HepG2 (cell line): Measurements from ENCODE around the gene RNF183. TPM values are rescaled to one million over a fixed set of nuclear protein-coding genes. Genes with fewer than 3 reads are reported as not detected.

Experiments used
- ATAC-seq: fragments of 200-7000 bp; cut with Tn5 transposase; 3 replicates; pipeline ENCODE4 v1.9.1; 2020; ENCODE audit warnings: mild to moderate bottlenecking, moderate library complexity
- BruUV-seq: library from RNA; stranded (reverse); fragments of 400-500 nt; replicated peaks from 2 replicates; lab custom pipeline; 2021; lab: Mats Ljungman, UMichigan
- CTCF ChIA-PET: fragments of 300-600 bp; formaldehyde crosslinking; extraction: SDS; loops from one replicate; lab custom pipeline; 2021; ENCODE audit warnings: low total read pairs, inconsistent platforms, low intra/inter-chr PET ratio; lab: Yijun Ruan, JAX
- POLR2A ChIA-PET: fragments of 350-600 bp; sonication (Branson Sonifier 250); formaldehyde crosslinking; loops from one replicate; lab custom pipeline; 2020; ENCODE audit warnings: antibody characterized with exemption, inconsistent platforms; lab: Yijun Ruan, JAX
- DNase-seq: peaks from one replicate; pipeline ENCODE4 v3.0.0-alpha.2; 2015; ENCODE audit warnings: low spot score
- FAIRE-seq: peaks from 3 replicates; lab custom pipeline; 2011; peaks lifted over from hg19 to GRCh38; lab: Jason Lieb, UNC
- H2AFZ ChIP-seq: one replicate; pipeline ENCODE4 v1.6.1; 2011; ENCODE audit warnings: low read length, inconsistent platforms
- H3K27ac ChIP-seq: fragments of 300-600 bp; 3 replicates; pipeline ENCODE4 v1.8.0; 2011; ENCODE audit warnings: mixed run types, mild to moderate bottlenecking, mixed read lengths, low read length, inconsistent platforms; ENCODE audit not compliant: insufficient read depth; ENCODE audit errors: extremely low read length
- H3K27me3 ChIP-seq, 2 experiments: fragments of 200-600 bp in 1 of 2; 2 replicates in 1 of 2; 3 replicates in 1 of 2; pipeline versions ENCODE4 v1.6.0 to v1.8.0; 2011; ENCODE audit warnings: low read length in 2 of 2, mild to moderate bottlenecking in 2 of 2, moderate library complexity in 2 of 2, inconsistent platforms in 1 of 2; ENCODE audit not compliant: insufficient read depth in 2 of 2, control insufficient read depth in 1 of 2
- H3K36me3 ChIP-seq, 2 experiments: fragments of 200-600 bp in 1 of 2; replicated peaks in 1 of 2; 2 replicates in 1 of 2; 3 replicates in 1 of 2; pipeline versions ENCODE4 v1.5.1 to v1.8.0; 2011; ENCODE audit warnings: low read length in 2 of 2, inconsistent platforms in 1 of 2; ENCODE audit not compliant: insufficient read depth in 2 of 2, control insufficient read depth in 1 of 2
- H3K4me1 ChIP-seq: 2 replicates; pipeline ENCODE4 v1.5.1; 2012; ENCODE audit warnings: low read length, inconsistent platforms; ENCODE audit not compliant: insufficient read depth
- H3K4me2 ChIP-seq: 2 replicates; pipeline ENCODE4 v1.6.0; 2011; ENCODE audit warnings: low read depth, low read length, inconsistent platforms
- H3K4me3 ChIP-seq, 3 experiments: fragments of 200-600 bp in 1 of 3; sonication (generic), shearing (Covaris generic) in 1 of 3; replicated peaks in 1 of 3; 2 replicates each; pipeline ENCODE4 v1.5.1; 2011 to 2016; ENCODE audit warnings: low read length in 3 of 3, inconsistent platforms in 2 of 3, low read depth in 2 of 3, mild to moderate bottlenecking in 2 of 3, control low read depth in 1 of 3, mixed read lengths in 1 of 3; ENCODE audit not compliant: insufficient read depth in 1 of 3
- H3K79me2 ChIP-seq: one replicate; pipeline ENCODE4 v1.6.1; 2011; ENCODE audit warnings: low read length, inconsistent platforms; ENCODE audit not compliant: insufficient read depth
- H3K9ac ChIP-seq: 2 replicates; pipeline ENCODE4 v1.6.0; 2011; ENCODE audit warnings: mild to moderate bottlenecking, low read depth, low read length, inconsistent platforms; ENCODE audit not compliant: insufficient read depth
- H3K9me3 ChIP-seq: 2 replicates; pipeline ENCODE4 v1.5.1; 2012; ENCODE audit warnings: mild to moderate bottlenecking, low read length
- H4K20me1 ChIP-seq: 2 replicates; pipeline ENCODE4 v1.6.0; 2011; ENCODE audit warnings: inconsistent platforms, mild to moderate bottlenecking, low read length, moderate library complexity; ENCODE audit not compliant: insufficient read depth
- AGO2 ChIP-seq: fragments of 200-400 bp; formaldehyde crosslinking; optimal IDR thresholded peaks from 2 replicates; pipeline ENCODE3; 2017; ENCODE audit warnings: mild to moderate bottlenecking, low read depth, low read length, moderate library complexity
- NFYC ChIP-seq: IDR thresholded peaks from 2 replicates; pipeline ENCODE4 v1.6.1; 2016; ENCODE audit warnings: missing genetic modification reagents, missing compliant biosample characterization
- SOX13 ChIP-seq, 3 experiments: fragments of 450-650 bp in 1 of 3; sonication (generic) in 1 of 3; formaldehyde crosslinking in 1 of 3; IDR thresholded peaks in 2 of 3; conservative IDR thresholded peaks in 1 of 3; 2 replicates each; pipeline versions ENCODE4 v1.5.0 to v1.6.1; 2016 to 2020; ENCODE audit warnings: antibody characterized with exemption in 1 of 3, mild to moderate bottlenecking in 1 of 3, missing compliant biosample characterization in 1 of 3, missing genetic modification reagents in 1 of 3, moderate library complexity in 1 of 3
- ZNF510 ChIP-seq: sonication (generic); formaldehyde crosslinking; IDR thresholded peaks from 2 replicates; pipeline ENCODE4 v1.4.0; 2020; ENCODE audit warnings: low read depth, mild to moderate bottlenecking, missing genetic modification reagents
- WGBS: methylation state at CpG from one replicate; pipeline ENCODE4 v1.1.6; 2017; ENCODE audit warnings: low lambda C conversion rate; 5-methylcytosine and 5-hydroxymethylcytosine counted together
- in situ Hi-C: cut with HindIII; loops from 2 replicates; pipeline ENCODE4 v1.10.0; 2017; ENCODE audit warnings: low pct_unique_long_range_greater_than_20kb; ENCODE audit not compliant: extremely low pct_ligation_motif_present
- intact Hi-C: fragments of 100-400 bp; cut with micrococcal nuclease; formaldehyde crosslinking; loops from one replicate; pipeline ENCODE4 v1.10.0; 2022; ENCODE audit not compliant: unreplicated experiment
- polyA plus RNA-seq, 8 experiments: library from polyadenylated mRNA; depleted of rRNA in 3 of 8; stranded (reverse) in 7 of 8; unstranded in 1 of 8; fragments of >200 nt; fragmentation: Illumina TruSeq in 4 of 8; extraction: Trizol in 4 of 8; gene quantifications; 2 replicates each; pipeline versions ENCODE4 v1.2.1 to v1.2.3, GENCODE V29; 2011 to 2016; ENCODE audit warnings: low read depth in 4 of 8, missing spikeins in 1 of 8, mixed read lengths in 1 of 8; ENCODE audit not compliant: insufficient read depth in 1 of 8
- total RNA-seq, 5 experiments: library from RNA; depleted of rRNA; stranded (reverse); fragments of >200 nt; fragmentation: Illumina TruSeq; extraction: Trizol; gene quantifications; 2 replicates each; pipeline ENCODE4 v1.2.3, GENCODE V29; 2016; ENCODE audit warnings: low read depth in 1 of 5
- TF ChIP-seq, protein P1 (sequence below): sonication (generic); formaldehyde crosslinking; IDR thresholded peaks from 2 replicates; pipeline ENCODE4 v1.8.1; 2023; ENCODE audit warnings: missing genetic modification reagents, mild to moderate bottlenecking, borderline replicate concordance
- TF ChIP-seq, protein P2 (sequence below): sonication (generic); formaldehyde crosslinking; IDR thresholded peaks from 2 replicates; pipeline ENCODE4 v1.5.1; 2020; ENCODE audit warnings: missing genetic modification reagents, mild to moderate bottlenecking, borderline replicate concordance
- TF ChIP-seq, protein P3 (sequence below): sonication (generic); formaldehyde crosslinking; IDR thresholded peaks from 2 replicates; pipeline ENCODE4 v1.4.0; 2020; ENCODE audit warnings: missing genetic modification reagents, borderline replicate concordance

Gene RNF183
- total and polyA plus RNA-seq, 2 of the 13 experiments (the other 11 are each of a cell fraction or from before 2014, with no cell fraction given), result 0.13 to 6.5 TPM

DNA sequence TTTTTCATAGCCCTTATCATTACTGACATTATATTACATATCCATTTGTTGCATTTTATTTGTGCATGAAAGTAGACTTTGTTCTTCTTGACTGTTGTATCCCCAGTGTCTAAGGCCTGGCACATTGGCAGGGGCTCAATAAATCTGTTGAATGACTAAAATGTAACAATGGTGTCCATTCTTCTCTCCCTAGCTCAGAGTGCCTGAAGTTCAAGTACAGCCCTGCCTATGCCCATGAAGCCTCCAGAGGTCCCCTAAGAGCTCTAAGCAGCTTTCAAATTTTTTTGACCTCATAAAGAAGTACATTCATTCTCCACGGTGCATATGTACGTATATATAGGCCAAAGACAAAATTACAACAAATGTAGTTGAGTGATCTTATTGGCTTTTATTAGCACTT is 42.0 kb upstream of the RNF183 start:
- FAIRE-seq (no peak), ATAC-seq (no peak), DNase-seq (peak; percentile 42)
- no peak overlapping the region for H3K4me3 ChIP-seq
- no peaks in the 10 kb centered on the region for H4K20me1 ChIP-seq
- H3K79me2 ChIP-seq, result no peaks in the 10 kb centered on the region
- ChIA-PET CTCF (interaction anchor here (1.5 kb wide), 1 partner anchor 62 kb away, joined by 4 read pairs; no protein-coding TSS in a partner anchor), POLR2A (no interaction called here)
- intact Hi-C loops (loop anchor here (5.0 kb wide), 1 partner anchor 33 kb away; no protein-coding TSS in a partner anchor), in situ Hi-C loops (no loop called here)
- 2% methylated on average over 2 of the region's 2 CpGs for WGBS
- no peak overlapping the region for H3K4me2 ChIP-seq
- BruUV-seq, result no TSS peak
- H3K27me3 ChIP-seq, result peaks cover 0 to 18% of the 10 kb centered on the region in 2 experiments; a peak in 3 of 5 replicates
- H3K36me3 ChIP-seq, result no peaks in the 10 kb centered on the region
- no peak overlapping the region for H3K9ac ChIP-seq
- H3K27ac ChIP-seq, result no peak overlapping the region
- no peaks in the 10 kb centered on the region for H3K9me3 ChIP-seq
- no peak overlapping the region for H2AFZ ChIP-seq
- TF ChIP-seq NFYC (CRISPR knock-in tag) (no peak), SOX13 (IDR thresholded peaks at IDR 0.05) (no peak), SOX13 (CRISPR knock-in tag; conservative IDR thresholded peaks at IDR 0.05 in 1 of 2, IDR thresholded peaks at IDR 0.05 in 1 of 2) (peak in 1 of 2 experiments; percentile 27; a peak in 1 of 4 replicates), AGO2 (no peak), ZNF510 (CRISPR knock-in tag) (no peak)
- TF ChIP-seq, protein P1, sequence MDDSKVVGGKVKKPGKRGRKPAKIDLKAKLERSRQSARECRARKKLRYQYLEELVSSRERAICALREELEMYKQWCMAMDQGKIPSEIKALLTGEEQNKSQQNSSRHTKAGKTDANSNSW (CRISPR knock-in tag), result no peak
- TF ChIP-seq, protein P2, sequence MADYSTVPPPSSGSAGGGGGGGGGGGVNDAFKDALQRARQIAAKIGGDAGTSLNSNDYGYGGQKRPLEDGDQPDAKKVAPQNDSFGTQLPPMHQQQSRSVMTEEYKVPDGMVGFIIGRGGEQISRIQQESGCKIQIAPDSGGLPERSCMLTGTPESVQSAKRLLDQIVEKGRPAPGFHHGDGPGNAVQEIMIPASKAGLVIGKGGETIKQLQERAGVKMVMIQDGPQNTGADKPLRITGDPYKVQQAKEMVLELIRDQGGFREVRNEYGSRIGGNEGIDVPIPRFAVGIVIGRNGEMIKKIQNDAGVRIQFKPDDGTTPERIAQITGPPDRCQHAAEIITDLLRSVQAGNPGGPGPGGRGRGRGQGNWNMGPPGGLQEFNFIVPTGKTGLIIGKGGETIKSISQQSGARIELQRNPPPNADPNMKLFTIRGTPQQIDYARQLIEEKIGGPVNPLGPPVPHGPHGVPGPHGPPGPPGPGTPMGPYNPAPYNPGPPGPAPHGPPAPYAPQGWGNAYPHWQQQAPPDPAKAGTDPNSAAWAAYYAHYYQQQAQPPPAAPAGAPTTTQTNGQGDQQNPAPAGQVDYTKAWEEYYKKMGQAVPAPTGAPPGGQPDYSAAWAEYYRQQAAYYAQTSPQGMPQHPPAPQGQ (CRISPR knock-in tag), result no peak
- TF ChIP-seq, protein P3, sequence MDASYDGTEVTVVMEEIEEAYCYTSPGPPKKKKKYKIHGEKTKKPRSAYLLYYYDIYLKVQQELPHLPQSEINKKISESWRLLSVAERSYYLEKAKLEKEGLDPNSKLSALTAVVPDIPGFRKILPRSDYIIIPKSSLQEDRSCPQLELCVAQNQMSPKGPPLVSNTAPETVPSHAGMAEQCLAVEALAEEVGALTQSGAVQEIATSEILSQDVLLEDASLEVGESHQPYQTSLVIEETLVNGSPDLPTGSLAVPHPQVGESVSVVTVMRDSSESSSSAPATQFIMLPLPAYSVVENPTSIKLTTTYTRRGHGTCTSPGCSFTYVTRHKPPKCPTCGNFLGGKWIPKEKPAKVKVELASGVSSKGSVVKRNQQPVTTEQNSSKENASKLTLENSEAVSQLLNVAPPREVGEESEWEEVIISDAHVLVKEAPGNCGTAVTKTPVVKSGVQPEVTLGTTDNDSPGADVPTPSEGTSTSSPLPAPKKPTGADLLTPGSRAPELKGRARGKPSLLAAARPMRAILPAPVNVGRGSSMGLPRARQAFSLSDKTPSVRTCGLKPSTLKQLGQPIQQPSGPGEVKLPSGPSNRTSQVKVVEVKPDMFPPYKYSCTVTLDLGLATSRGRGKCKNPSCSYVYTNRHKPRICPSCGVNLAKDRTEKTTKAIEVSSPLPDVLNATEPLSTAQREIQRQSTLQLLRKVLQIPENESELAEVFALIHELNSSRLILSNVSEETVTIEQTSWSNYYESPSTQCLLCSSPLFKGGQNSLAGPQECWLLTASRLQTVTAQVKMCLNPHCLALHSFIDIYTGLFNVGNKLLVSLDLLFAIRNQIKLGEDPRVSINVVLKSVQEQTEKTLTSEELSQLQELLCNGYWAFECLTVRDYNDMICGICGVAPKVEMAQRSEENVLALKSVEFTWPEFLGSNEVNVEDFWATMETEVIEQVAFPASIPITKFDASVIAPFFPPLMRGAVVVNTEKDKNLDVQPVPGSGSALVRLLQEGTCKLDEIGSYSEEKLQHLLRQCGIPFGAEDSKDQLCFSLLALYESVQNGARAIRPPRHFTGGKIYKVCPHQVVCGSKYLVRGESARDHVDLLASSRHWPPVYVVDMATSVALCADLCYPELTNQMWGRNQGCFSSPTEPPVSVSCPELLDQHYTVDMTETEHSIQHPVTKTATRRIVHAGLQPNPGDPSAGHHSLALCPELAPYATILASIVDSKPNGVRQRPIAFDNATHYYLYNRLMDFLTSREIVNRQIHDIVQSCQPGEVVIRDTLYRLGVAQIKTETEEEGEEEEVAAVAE (CRISPR knock-in tag), result no peak
- peaks cover 32% of the 10 kb centered on the region for H3K4me1 ChIP-seq
